ENCODE results near the gene DNM2.
"Not testable (repeated sequence)": the region's sequence is repeated elsewhere in the genome, so short reads cannot be mapped to it uniquely, and the experiment has no call there.

DNM2 gene

DNA sequence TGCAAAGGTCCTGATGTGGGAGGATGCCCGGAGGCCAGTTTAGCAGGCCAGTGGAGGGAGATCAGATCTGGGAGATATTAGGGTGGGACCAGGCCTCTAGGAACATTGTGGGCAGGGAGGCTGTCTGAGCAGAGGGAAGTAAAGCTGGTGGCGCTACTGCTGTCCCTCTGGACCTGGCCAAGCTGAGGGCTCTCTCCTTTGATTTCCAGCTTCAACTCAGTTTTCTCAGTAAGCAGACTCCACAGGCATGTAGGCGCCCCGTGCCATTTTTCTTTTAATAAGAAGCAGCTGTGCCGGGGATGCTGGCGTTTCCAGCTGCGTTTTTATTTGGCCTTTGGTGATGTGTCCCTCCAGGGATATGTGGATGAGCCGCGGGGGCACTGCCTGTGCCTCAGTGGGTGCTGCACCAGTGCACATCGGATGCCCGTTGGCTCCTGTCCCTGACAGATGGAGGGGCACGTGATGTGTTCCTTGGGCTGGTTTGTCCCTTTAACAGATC, 6.7 kb downstream of the DNM2 start:
- no peak for FAIRE-seq
- no peak for DNase-seq (ENCODE audit: low spot score)

DNA sequence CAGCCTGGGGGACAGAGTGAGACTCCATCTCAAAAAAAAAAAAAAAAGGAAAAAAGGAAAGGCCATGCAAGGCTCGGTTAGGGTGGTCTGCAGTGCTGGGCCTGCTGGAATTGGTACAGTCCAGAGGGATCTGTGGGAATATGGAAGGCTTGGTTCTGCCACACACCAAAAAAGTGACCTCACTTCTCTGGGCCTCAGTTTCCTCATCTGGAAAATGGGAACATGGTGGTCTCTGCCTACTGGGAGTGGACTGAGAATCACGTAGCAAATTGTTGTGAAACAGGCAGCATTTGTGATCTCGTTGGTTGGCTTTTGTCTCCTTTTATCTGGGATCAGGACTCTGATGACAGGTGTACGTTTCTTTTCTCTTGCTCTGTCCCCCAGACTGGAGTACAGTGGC, 7.5 kb downstream of the DNM2 start:
- no peak for DNase-seq (ENCODE audit: low spot score)
- FAIRE-seq, result no peak

GRCh38 chr19:10726268-10726667, 8.4 kb downstream of the DNM2 start:
- FAIRE-seq (no peak), DNase-seq (ENCODE audit: low spot score) (no peak)

- DNase-seq (ENCODE audit: low spot score), result no peak
- FAIRE-seq, result no peak
Observed at GRCh38 chr19:10727685-10728201, 9.9 kb downstream of the DNM2 start.

- FAIRE-seq (no peak), DNase-seq (ENCODE audit: low spot score) (no peak)
Observed at GRCh38 chr19:10729411-10729810, 11.5 kb downstream of the DNM2 start.

- DNase-seq (ENCODE audit: low spot score) (no peak), FAIRE-seq (no peak)
Observed at GRCh38 chr19:10730932-10731331, 13.1 kb downstream of the DNM2 start.

DNA sequence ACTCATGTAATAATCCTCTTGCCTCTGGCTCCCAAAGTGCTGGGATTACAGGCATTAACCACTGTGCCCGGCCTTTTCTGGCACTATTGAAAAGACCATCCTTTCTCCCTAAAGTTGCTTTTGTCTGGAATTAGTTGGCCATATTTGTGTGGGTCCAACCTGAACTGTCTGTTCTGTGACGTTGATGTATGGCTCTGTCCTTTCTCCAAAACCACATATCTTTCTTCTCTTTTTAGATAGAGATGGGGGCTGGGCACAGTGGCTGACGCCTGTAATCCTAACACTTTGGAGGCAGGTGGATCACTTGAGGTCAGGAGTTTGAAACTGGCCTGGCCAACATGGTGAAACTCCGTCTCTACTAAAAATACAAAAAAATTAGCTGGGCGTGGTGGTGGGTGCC, 17.9 kb downstream of the DNM2 start:
- FAIRE-seq, result no peak
- no peak for DNase-seq (ENCODE audit: low spot score)

GRCh38 chr19:10736189-10736588, 18.3 kb downstream of the DNM2 start:
- FAIRE-seq (no peak), DNase-seq (ENCODE audit: low spot score) (no peak)

- no peak for FAIRE-seq
Observed at GRCh38 chr19:10736916-10737551, 19.2 kb downstream of the DNM2 start.

DNA sequence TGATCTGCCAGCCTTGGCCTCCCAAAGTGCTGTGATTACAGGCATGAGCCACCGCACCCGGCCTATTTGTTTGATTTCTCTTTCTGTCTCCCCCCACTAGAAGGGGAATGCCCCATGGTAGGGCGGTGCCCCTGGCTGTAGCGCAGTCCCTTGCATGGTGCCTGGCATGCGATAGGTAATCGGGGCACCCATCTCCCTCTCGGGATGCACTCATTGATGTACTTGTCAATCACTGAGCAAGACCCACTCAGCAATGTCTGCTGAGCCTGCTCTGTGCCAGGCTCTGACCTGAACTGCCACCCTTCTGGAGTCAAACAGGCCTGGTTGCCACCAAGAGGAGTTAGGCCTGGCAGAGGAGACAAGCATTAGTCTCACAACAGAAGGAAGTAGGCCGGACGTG, 19.8 kb downstream of the DNM2 start:
- FAIRE-seq (no peak), DNase-seq (ENCODE audit: low spot score) (no peak)

More at GRCh38 chr19:10736916-10737551, 19.2 kb downstream of the DNM2 start:
- DNase-seq (ENCODE audit: low spot score), result no peak

DNA sequence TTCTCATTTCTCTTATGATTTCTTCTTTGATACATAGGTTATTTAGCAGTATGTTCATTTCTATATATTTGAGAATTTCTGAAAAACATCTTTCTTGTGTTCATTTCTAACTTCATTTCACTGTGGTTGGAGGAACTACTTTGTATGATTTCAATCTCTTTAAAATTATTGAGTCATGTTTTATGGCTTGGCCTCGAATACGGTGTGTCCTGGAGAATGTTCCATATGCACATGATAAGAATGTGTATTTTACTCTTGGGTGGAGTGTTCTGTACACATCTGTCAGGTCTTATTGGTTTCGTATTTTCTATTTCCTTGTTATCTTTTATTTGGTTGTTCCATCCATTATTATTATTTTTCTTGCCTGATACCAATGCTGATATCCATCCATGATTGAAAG, 22.9 kb downstream of the DNM2 start:
- DNase-seq (ENCODE audit: low spot score), result no peak
- no peak for FAIRE-seq

DNA sequence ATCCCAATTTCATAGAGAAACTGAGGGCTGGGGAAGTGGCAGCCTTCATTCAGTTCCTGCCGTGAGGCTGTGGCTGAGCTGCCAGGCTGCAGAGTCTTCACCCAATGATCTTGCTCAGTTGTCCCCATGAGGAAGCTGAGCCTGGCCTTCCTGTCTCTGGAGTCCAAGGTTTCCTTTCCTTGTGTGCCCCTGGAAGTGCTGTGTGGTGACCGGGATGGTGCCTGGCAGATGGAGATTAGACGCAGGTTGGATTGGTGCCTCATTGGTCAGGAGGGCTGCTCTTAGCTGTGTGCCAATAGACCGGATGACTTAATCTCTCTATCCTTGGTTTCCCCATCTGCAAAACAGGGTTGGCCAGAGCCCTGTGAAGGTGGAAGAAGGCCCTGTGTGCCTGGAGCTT, 24.6 kb downstream of the DNM2 start:
- DNase-seq (ENCODE audit: low spot score) (no peak), FAIRE-seq (no peak)

DNA sequence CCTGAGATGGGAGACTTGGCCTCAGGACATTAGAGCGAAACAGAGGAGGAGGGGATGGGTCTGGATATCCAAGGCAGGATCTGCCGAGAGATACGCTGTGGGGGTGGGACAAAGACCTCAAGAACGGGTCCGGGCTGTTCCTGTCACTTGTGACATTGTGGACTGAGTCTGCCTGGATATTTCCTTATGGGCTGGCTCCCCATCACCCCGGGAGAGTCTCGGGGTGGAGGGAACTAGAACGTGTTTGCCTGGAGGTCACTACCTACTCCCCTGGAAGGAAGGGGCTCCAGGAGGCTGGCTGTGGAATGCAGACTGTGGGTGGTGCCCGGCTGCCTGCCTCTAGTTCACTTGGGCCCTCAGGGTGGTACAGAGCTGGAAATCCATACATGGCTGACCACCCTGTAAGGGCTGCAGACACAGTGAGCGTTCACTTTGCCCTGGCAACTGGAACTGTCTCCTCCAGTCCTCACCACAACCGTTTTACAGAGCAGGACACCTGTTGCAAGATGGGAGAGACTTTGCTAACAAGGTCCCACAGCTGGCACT, 26.4 kb downstream of the DNM2 start:
- DNase-seq (ENCODE audit: low spot score) (no peak), FAIRE-seq (no peak)

- FAIRE-seq (no peak), DNase-seq (ENCODE audit: low spot score) (no peak)
Observed at GRCh38 chr19:10744801-10745293, 27.0 kb downstream of the DNM2 start.

DNA sequence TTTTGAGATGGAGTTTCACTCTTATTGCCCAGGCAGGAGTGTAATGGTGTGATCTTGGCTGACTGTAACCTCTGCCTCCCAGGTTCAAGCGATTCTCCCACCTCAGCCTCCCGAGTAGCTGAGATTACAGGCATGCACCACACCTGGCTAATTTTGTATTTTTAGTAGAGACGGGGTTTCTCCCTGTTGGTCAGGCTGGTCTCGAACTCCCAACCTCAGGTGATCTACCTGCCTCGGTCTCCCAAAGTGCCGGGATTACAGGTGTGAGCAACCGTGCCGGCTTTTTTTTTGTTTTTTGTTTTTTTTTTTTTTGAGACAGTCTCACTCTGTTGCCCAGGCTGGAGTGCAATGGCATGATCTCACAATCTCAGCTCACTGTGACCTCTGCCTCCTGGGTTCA, 28.6 kb downstream of the DNM2 start:
- not testable (repeated sequence) for DNase-seq (ENCODE audit: low spot score); FAIRE-seq

DNA sequence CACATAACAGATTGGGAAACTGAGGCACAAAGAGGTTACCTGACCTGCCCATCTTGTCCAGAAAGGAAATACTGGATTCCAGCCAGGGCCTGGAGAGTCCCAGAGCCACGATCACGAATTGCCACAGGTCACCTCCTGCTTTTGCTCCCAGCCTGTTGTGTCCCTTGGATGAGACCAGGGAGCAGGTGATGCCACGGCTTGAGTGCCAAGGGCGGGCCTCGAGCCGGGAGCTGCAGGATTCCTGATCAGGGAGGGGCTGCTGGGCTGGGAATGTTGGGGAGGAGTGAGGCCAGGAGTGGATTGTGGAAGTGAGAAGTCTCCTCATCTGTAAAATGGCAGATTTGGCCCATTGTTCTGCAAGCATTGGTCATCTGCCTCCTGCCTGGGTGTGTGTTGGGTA, 29.4 kb downstream of the DNM2 start:
- no peak for FAIRE-seq
- DNase-seq (ENCODE audit: low spot score), result peak; percentile 22

GRCh38 chr19:10747674-10748073, 29.8 kb downstream of the DNM2 start:
- FAIRE-seq (no peak), DNase-seq (ENCODE audit: low spot score) (no peak)

DNA sequence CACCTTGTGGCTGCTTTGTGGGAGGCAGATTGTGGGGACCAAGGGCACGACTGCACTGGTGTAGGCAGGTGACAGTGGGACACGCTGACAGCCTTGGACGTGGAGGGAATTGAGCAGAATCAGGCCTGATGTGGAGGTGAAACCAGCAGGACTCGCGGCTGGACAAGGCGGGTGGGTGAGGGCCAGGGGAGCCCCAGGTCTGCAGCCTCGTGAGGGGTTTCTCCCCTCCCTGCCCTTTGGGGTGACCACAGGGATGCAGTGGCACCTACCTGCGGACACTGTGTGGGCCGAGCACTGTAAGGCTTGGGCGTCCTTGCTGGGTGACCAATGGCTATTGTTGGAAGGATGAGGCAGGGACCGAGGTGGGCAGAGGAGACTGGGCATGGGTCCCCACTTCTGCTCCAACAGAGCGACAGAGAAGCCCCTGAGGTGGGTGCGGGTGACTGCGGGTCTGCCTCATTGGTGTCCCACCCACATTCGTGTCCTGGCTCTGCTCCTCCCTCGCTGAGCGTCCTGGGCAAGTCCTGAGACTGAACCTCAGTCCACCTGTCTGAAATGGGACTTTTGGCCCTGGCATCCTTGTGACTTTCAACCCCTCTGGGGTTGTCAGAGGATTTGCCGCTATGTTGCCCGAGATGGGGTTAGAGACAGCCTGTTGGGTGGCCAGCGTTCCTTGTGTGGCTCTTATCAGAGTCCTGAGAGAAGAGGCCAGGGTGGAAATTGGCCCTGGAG, 30.5 kb downstream of the DNM2 start:
- DNase-seq (ENCODE audit: low spot score) (no peak), FAIRE-seq (no peak)

- FAIRE-seq (no peak), DNase-seq (ENCODE audit: low spot score) (peak; percentile 56)
Observed at GRCh38 chr19:10748927-10749434, 31.1 kb downstream of the DNM2 start.

GRCh38 chr19:10749435-10750384, 31.8 kb downstream of the DNM2 start:
- no peak for FAIRE-seq

More at GRCh38 chr19:10749435-10750384, 31.8 kb downstream of the DNM2 start:
- no peak for DNase-seq (ENCODE audit: low spot score)
